ENCODE measurements around the gene AMN1. TPM values are rescaled to one million over a fixed set of nuclear protein-coding genes. Genes with fewer than 3 reads are reported as not detected.
A peak's percentile ranks its signal among the peaks of the same experiment; 100 is the strongest.

Gene AMN1
- total RNA-seq, 2 experiments from 2014 or later: 6.9 to 8.5 TPM

GRCh38 chr12:31715283-31715825, 13.5 kb downstream of the AMN1 start:
- intact Hi-C loops (cut with DNase I, micrococcal nuclease): no loop called here
- H3K27ac ChIP-seq (ENCODE audit: low read depth in 1 of 2, low read length in 2 of 2): no peak overlapping the region
- Mint-ChIP-seq H3K9me3 (no peaks in the 10 kb centered on the region), H3K4me3 (no peak overlapping the region), H3K27ac (peak overlapping the region; percentile 46), H3K4me1 (ENCODE audit: low read depth) (peaks cover 15% of the 10 kb centered on the region), H3K27me3 (no peaks in the 10 kb centered on the region), H3K36me3 (ENCODE audit: low read depth) (peaks cover 74% of the 10 kb centered on the region)
- peaks cover 7% of the 10 kb centered on the region for H3K36me3 ChIP-seq (ENCODE audit: insufficient read depth, low read length)
- CTCF ChIA-PET: no interaction called here
- no peak overlapping the region for H3K4me3 ChIP-seq (ENCODE audit: low read length)
- ATAC-seq (ENCODE audit: poor library complexity) (no peak), DNase-seq (peak in 2 of 14 experiments; percentile 40 to 58)
- peaks cover 3% of the 10 kb centered on the region for H3K4me1 ChIP-seq (ENCODE audit: insufficient read depth, low read length)
- H3K9me3 ChIP-seq (ENCODE audit: control insufficient read depth in 1 of 2, insufficient read depth in 1 of 2, low read length in 2 of 2): peaks cover 0 to 16% of the 10 kb centered on the region in 2 experiments
- no peaks in the 10 kb centered on the region for H3K27me3 ChIP-seq (ENCODE audit: control insufficient read depth in 1 of 2, insufficient read depth in 2 of 2, low read length in 2 of 2)
- TF ChIP-seq CTCF (IDR thresholded peaks at IDR 0.05): no peak
- POLR2A ChIA-PET: interaction anchor here (0.8 to 1.6 kb wide), 4 partner anchors 12 to 244 kb away, joined by 3 to 4 read pairs (median 3); partner anchors contain the start of genes AMN1 and RESF1

GRCh38 chr12:31714406-31715271, 14.2 kb downstream of the AMN1 start:
- no peaks in the 10 kb centered on the region for H3K27me3 ChIP-seq (ENCODE audit: control insufficient read depth in 1 of 2, insufficient read depth in 2 of 2, low read length in 2 of 2)
- no peak for DNase-seq
- POLR2A ChIA-PET: interaction anchor here (0.8 to 1.6 kb wide), 4 partner anchors 13 to 245 kb away, joined by 3 to 4 read pairs (median 3); partner anchors contain the start of genes AMN1 and RESF1
- no peak for ATAC-seq (ENCODE audit: poor library complexity)
- H3K4me3 ChIP-seq (ENCODE audit: low read length): no peak overlapping the region
- Mint-ChIP-seq H3K9me3 (no peaks in the 10 kb centered on the region), H3K27ac (peak overlapping the region; percentile 46), H3K27me3 (no peaks in the 10 kb centered on the region), H3K4me3 (no peak overlapping the region), H3K4me1 (ENCODE audit: low read depth) (peaks cover 17% of the 10 kb centered on the region), H3K36me3 (ENCODE audit: low read depth) (peaks cover 74% of the 10 kb centered on the region)
- H3K36me3 ChIP-seq (ENCODE audit: insufficient read depth, low read length): peaks cover 7% of the 10 kb centered on the region
- CTCF ChIA-PET: no interaction called here
- intact Hi-C loops (cut with DNase I, micrococcal nuclease): no loop called here
- no peak for TF ChIP-seq CTCF (IDR thresholded peaks at IDR 0.05)
- peaks cover 3% of the 10 kb centered on the region for H3K4me1 ChIP-seq (ENCODE audit: insufficient read depth, low read length)
- peaks cover 0 to 17% of the 10 kb centered on the region in 2 experiments for H3K9me3 ChIP-seq (ENCODE audit: control insufficient read depth in 1 of 2, insufficient read depth in 1 of 2, low read length in 2 of 2)
- no peak overlapping the region for H3K27ac ChIP-seq (ENCODE audit: low read depth in 1 of 2, low read length in 2 of 2)

GRCh38 chr12:31712877-31713276, 15.9 kb downstream of the AMN1 start:
- intact Hi-C loops (cut with DNase I, micrococcal nuclease): no loop called here

More at GRCh38 chr12:31712877-31713276, 15.9 kb downstream of the AMN1 start:
- ChIA-PET POLR2A (no interaction called here), CTCF (no interaction called here)
- Histone ChIP-seq H3K4me3 (ENCODE audit: low read length) (no peak overlapping the region), H3K27me3 (ENCODE audit: control insufficient read depth in 1 of 2, insufficient read depth in 2 of 2, low read length in 2 of 2) (no peaks in the 10 kb centered on the region), H3K27ac (ENCODE audit: low read depth in 1 of 2, low read length in 2 of 2) (no peak overlapping the region), H3K4me1 (ENCODE audit: insufficient read depth, low read length) (no peaks in the 10 kb centered on the region), H3K9me3 (ENCODE audit: control insufficient read depth in 1 of 2, insufficient read depth in 1 of 2, low read length in 2 of 2) (peaks cover 9 to 21% of the 10 kb centered on the region in 2 experiments), H3K36me3 (ENCODE audit: insufficient read depth, low read length) (no peaks in the 10 kb centered on the region)
- DNase-seq: no peak
- Mint-ChIP-seq H3K27me3 (no peaks in the 10 kb centered on the region), H3K9me3 (no peaks in the 10 kb centered on the region), H3K4me3 (no peak overlapping the region), H3K36me3 (ENCODE audit: low read depth) (peaks cover 72% of the 10 kb centered on the region), H3K27ac (no peak overlapping the region), H3K4me1 (ENCODE audit: low read depth) (peaks cover 17% of the 10 kb centered on the region)
- no peak for TF ChIP-seq CTCF (IDR thresholded peaks at IDR 0.05)
- no peak for ATAC-seq (ENCODE audit: poor library complexity)

Measured in CD4-positive, alpha-beta T cell (primary cell).